Spleen (tissue), 11 donors: ENCODE data around the gene RPS6KA2. TPM values are rescaled to one million over a fixed set of nuclear protein-coding genes. Genes with fewer than 3 reads are reported as not detected.

ENCODE experiments used
- DNase-seq: peaks from one replicate; pipeline ENCODE4 v3.0.0-alpha.2; 2020
- H3K27ac ChIP-seq, 8 donors: fragments of 200-600 bp; sonication (generic) in 7 of 8; 1 replicate in 4 of 8; 2 replicates in 4 of 8; pipeline versions ENCODE4 v1.5.0 to v1.8.0; 2016 to 2021; ENCODE audit warnings: inconsistent platforms in 4 of 8, mild to moderate bottlenecking in 4 of 8, moderate library complexity in 1 of 8
- H3K27me3 ChIP-seq, 7 donors: fragments of 200-600 bp; sonication (generic) in 6 of 7; replicated peaks in 1 of 7; 1 replicate in 4 of 7; 2 replicates in 3 of 7; pipeline versions ENCODE4 v1.5.0 to v1.8.0; 2016 to 2021; ENCODE audit warnings: inconsistent platforms in 3 of 7, mild to moderate bottlenecking in 1 of 7
- H3K36me3 ChIP-seq, 6 donors: fragments of 200-600 bp; sonication (generic) in 5 of 6; 1 replicate in 4 of 6; 2 replicates in 2 of 6; pipeline versions ENCODE4 v1.5.0 to v1.8.0; 2016 to 2021; ENCODE audit warnings: inconsistent platforms in 2 of 6
- H3K4me1 ChIP-seq, 6 donors: fragments of 200-600 bp; sonication (generic) in 5 of 6; 1 replicate in 3 of 6; 2 replicates in 3 of 6; pipeline versions ENCODE4 v1.5.0 to v1.8.0; 2016 to 2021; ENCODE audit warnings: inconsistent platforms in 3 of 6
- H3K4me3 ChIP-seq, 8 donors: fragments of 200-600 bp; sonication (generic) in 7 of 8; 1 replicate in 4 of 8; 2 replicates in 4 of 8; pipeline versions ENCODE4 v1.5.0 to v1.8.0; 2016 to 2021; ENCODE audit warnings: inconsistent platforms in 4 of 8, mild to moderate bottlenecking in 4 of 8, moderate library complexity in 2 of 8
- H3K9me3 ChIP-seq, 8 donors: fragments of 200-600 bp; sonication (generic) in 7 of 8; 1 replicate in 4 of 8; 2 replicates in 4 of 8; pipeline versions ENCODE4 v1.5.0 to v1.8.0; 2016 to 2021; ENCODE audit warnings: inconsistent platforms in 4 of 8
- CTCF ChIP-seq, 11 experiments: fragments of 200-600 bp in 7 of 11; fragments of 450-650 bp in 4 of 11; sonication (generic) in 4 of 11; IDR thresholded peaks in 8 of 11; conservative IDR thresholded peaks in 3 of 11; 1 replicate in 7 of 11; 2 replicates in 4 of 11; pipeline versions ENCODE4 v1.4.0 to v1.8.0; 2016 to 2021; ENCODE audit warnings: antibody characterized with exemption in 11 of 11, inconsistent platforms in 4 of 11, mild to moderate bottlenecking in 1 of 11
- POLR2A ChIP-seq, 3 donors: fragments of 450-650 bp; IDR thresholded peaks; one replicate each; pipeline ENCODE4 v1.5.1; 2017; ENCODE audit warnings: antibody characterized with exemption in 3 of 3, mild to moderate bottlenecking in 1 of 3
- POLR2AphosphoS5 ChIP-seq, 3 donors: sonication (generic); formaldehyde crosslinking; IDR thresholded peaks; one replicate each; pipeline ENCODE4 v1.5.1; 2017; ENCODE audit warnings: antibody characterized with exemption in 3 of 3
- WGBS, 5 donors: extraction: QIAGEN DNeasy Blood & Tissue Kit in 3 of 5; methylation state at CpG; one replicate each; pipeline versions ENCODE4 v1.1.5 to v1.1.7; 2013 to 2018; 5-methylcytosine and 5-hydroxymethylcytosine counted together
- intact Hi-C: fragments of 100-400 bp; cut with DNase I; formaldehyde crosslinking; loops from one replicate; pipeline ENCODE4 v1.15.0; 2023; ENCODE audit warnings: low total_unique reads
- polyA plus RNA-seq, 3 donors: library from polyadenylated mRNA; stranded (reverse); fragments of 200-250 nt; gene quantifications; one replicate each; pipeline ENCODE4 v1.2.1, GENCODE V29; 2013
- total RNA-seq, 7 donors: library from RNA; depleted of rRNA in 3 of 7; stranded (reverse); fragments of >200 nt in 3 of 7; fragmentation: NEBNext Ultra II Directional in 4 of 7; extraction: Animal tissue kit (Norgen Biotek cat#: 25700) in 4 of 7; gene quantifications; one replicate each; pipeline versions ENCODE4 v1.1.0 to v1.2.1, GENCODE V29; 2016 to 2021
- donor health status: healthy with polysubstance abuse.
- donor health status: DM: no; HTN: no; CAD: no; lungs with moderate emphysema.
- donor health status: DM: no; HTN: no; CAD: no.
- donor health status: Bipolar disorder and iron deficiency.
- donor health status: healthy.
- donor health status: DM: no; HTN: no; CAD: no.
- donor health status: DM: yes; HTN: yes; CAD: no.

RPS6KA2 gene
- total and polyA plus RNA-seq, 10 donors: 7.6 to 123 (median 58.1) TPM

DNA sequence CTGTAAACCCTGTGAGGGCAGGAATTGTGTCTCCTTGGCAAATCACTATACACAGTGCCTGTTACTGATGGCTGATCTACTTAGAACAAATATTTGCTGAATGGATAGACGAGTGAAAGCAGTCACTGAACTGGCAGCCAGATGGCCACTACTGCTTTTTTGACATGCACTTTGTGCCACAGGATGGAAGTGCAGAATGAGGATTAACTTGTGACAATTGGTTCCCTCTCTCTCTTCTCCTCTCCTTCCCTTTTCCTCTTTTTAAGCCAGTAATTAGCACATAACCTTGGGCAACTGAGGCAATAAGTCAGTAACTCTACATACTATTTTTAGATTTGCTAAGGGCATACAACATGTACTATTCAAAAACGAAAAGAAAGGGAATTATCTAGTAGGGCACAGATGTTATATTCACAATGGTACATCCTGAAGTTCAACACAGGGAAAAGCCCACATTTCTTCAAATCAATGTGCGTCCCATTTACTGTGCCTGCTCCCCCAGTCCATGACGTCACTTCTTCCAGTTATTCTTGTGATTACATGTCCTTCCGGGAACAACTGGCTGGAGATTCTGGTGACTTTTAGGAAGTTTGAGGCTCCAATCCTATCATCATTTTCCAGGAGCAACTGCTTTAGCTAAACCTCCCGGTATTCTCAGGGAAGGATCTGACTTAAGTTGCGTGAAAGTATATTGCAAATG is 17.0 kb upstream of the RPS6KA2 start:
- Histone ChIP-seq H3K4me3 (no peak overlapping the region), H3K27ac (no peak overlapping the region), H3K9me3 (peaks cover 5 to 25% (median 17%) of the 10 kb centered on the region in 8 donors), H3K27me3 (peaks cover 0 to 17% (median 0%) of the 10 kb centered on the region in 7 donors), H3K4me1 (peaks cover 0 to 20% (median 2%) of the 10 kb centered on the region in 6 donors), H3K36me3 (no peaks in the 10 kb centered on the region)
- intact Hi-C loops: no loop called here
- no peak for DNase-seq
- WGBS, 5 donors: 67 to 81% (median 73%) methylated on average over 7 of the region's 7 CpGs
- TF ChIP-seq POLR2AphosphoS5 (IDR thresholded peaks at IDR 0.05): no peak
- TF ChIP-seq CTCF (IDR thresholded peaks at IDR 0.05 in 8 of 11, conservative IDR thresholded peaks at IDR 0.05 in 3 of 11): no peak
- no peak for TF ChIP-seq POLR2A (IDR thresholded peaks at IDR 0.05)

DNA sequence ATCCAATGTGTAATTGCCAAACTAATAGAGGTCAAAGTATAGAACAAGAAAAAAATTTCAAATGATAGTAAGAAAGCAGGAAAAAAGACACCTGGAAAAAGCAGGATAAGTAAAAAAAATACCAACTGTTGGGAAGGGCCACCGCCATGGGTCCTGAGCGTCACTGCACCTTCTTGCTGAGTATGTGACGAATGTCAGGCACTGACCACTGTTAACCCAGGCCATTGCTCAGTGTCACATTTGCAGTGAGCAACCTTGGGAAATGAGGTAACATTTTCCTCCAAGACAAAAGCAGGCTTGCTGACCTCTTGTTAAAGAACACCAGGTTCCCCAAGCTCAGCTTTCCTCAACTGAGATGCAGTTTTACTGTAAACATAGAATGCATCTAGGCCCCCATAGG is 15.6 kb upstream of the RPS6KA2 start:
- H3K36me3 ChIP-seq: no peaks in the 10 kb centered on the region
- H3K4me1 ChIP-seq: peaks cover 0 to 33% (median 5%) of the 10 kb centered on the region in 6 donors
- DNase-seq: no peak
- no peak overlapping the region for H3K27ac ChIP-seq
- TF ChIP-seq POLR2A (IDR thresholded peaks at IDR 0.05) (no peak), POLR2AphosphoS5 (IDR thresholded peaks at IDR 0.05) (no peak), CTCF (IDR thresholded peaks at IDR 0.05 in 8 of 11, conservative IDR thresholded peaks at IDR 0.05 in 3 of 11) (no peak)
- WGBS, 5 donors: 88 to 94% (median 89%) methylated on average over 3 of the region's 3 CpGs
- no peak overlapping the region for H3K4me3 ChIP-seq
- peaks cover 5 to 25% (median 17%) of the 10 kb centered on the region in 8 donors for H3K9me3 ChIP-seq
- H3K27me3 ChIP-seq: peaks cover 0 to 26% (median 4%) of the 10 kb centered on the region in 7 donors
- intact Hi-C loops: no loop called here

- Histone ChIP-seq H3K4me3 (peak overlapping the region in 1 of 8 donors; percentile 1), H3K36me3 (no peaks in the 10 kb centered on the region), H3K9me3 (peaks cover 5 to 25% (median 17%) of the 10 kb centered on the region in 8 donors), H3K27me3 (peaks cover 0 to 34% (median 5%) of the 10 kb centered on the region in 7 donors), H3K27ac (peak overlapping the region; percentile 13 to 80 (median 62)), H3K4me1 (peaks cover 0 to 51% (median 8%) of the 10 kb centered on the region in 6 donors)
- intact Hi-C loops: no loop called here
- 14 to 18% (median 14%) methylated on average over 19 of the region's 19 CpGs for WGBS, 5 donors
- TF ChIP-seq CTCF (IDR thresholded peaks at IDR 0.05 in 8 of 11, conservative IDR thresholded peaks at IDR 0.05 in 3 of 11) (no peak), POLR2A (IDR thresholded peaks at IDR 0.05) (no peak), POLR2AphosphoS5 (IDR thresholded peaks at IDR 0.05) (peak; percentile 54 to 78 (median 74))
- peak; percentile 85 for DNase-seq
Observed at GRCh38 chr6:166640342-166641043, 13.4 kb upstream of the RPS6KA2 start.

DNA sequence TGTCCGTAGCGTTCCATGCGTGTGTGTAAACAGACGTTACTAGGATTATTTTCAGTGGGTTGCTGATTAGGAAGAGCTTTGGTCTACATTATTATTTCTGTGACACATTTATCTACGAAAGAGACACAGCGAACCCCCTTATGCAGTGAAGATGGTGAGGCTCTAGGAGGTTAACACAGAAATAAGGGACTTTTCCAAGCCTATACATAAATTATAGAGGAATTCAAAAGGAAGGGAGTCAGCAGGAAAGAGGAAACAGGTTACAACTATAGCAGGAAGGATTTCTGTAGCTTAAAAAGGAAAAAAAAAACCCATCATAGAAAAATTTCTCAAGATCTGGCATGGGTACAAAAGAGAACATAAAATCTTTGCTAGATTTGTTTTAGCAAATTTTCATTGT is 12.9 kb upstream of the RPS6KA2 start:
- Histone ChIP-seq H3K36me3 (no peaks in the 10 kb centered on the region), H3K27ac (peak overlapping the region in 7 of 8 donors; percentile 43 to 80 (median 63)), H3K27me3 (peaks cover 0 to 34% (median 5%) of the 10 kb centered on the region in 7 donors), H3K4me1 (peaks cover 0 to 57% (median 8%) of the 10 kb centered on the region in 6 donors), H3K9me3 (peaks cover 5 to 25% (median 17%) of the 10 kb centered on the region in 8 donors), H3K4me3 (no peak overlapping the region)
- TF ChIP-seq POLR2A (IDR thresholded peaks at IDR 0.05): no peak
- no peak for TF ChIP-seq CTCF (IDR thresholded peaks at IDR 0.05 in 8 of 11, conservative IDR thresholded peaks at IDR 0.05 in 3 of 11)
- no peak for TF ChIP-seq POLR2AphosphoS5 (IDR thresholded peaks at IDR 0.05)
- 65 to 74% (median 72%) methylated on average over 6 of the region's 6 CpGs for WGBS, 5 donors
- DNase-seq: no peak
- intact Hi-C loops: no loop called here
